Muscle layer of colon (tissue), 2 donors: Measurements from ENCODE around the gene MSH3.

Experiments used
- H3K27ac ChIP-seq: one replicate; pipeline ENCODE4 v1.7.0; 2013; ENCODE audit warnings: low read depth, mild to moderate bottlenecking, low read length, moderate library complexity
- H3K27me3 ChIP-seq, 2 donors: one replicate each; pipeline ENCODE4 v1.7.0; 2013; ENCODE audit warnings: low read length in 2 of 2, mild to moderate bottlenecking in 2 of 2; ENCODE audit not compliant: insufficient read depth in 2 of 2, control insufficient read depth in 1 of 2
- H3K36me3 ChIP-seq: one replicate; pipeline ENCODE4 v1.7.0; 2013; ENCODE audit warnings: mild to moderate bottlenecking, low read length; ENCODE audit not compliant: insufficient read depth
- H3K4me1 ChIP-seq: one replicate; pipeline ENCODE4 v1.7.0; 2013; ENCODE audit warnings: mild to moderate bottlenecking, low read length; ENCODE audit not compliant: insufficient read depth
- H3K4me3 ChIP-seq, 2 donors: one replicate each; pipeline ENCODE4 v1.7.0; 2013; ENCODE audit warnings: low read length in 2 of 2, low read depth in 1 of 2, mild to moderate bottlenecking in 1 of 2, moderate library complexity in 1 of 2
- H3K9ac ChIP-seq: one replicate; pipeline ENCODE4 v1.7.0; 2013; ENCODE audit warnings: low read length
- H3K9me3 ChIP-seq: one replicate; pipeline ENCODE4 v1.7.0; 2013; ENCODE audit warnings: mild to moderate bottlenecking, low read length
- donor health status: abdominal sarcoma.
- donor health status: Adenocarcinoma of cecum.

Gene MSH3

GRCh38 chr5:80707645-80708044 is 53.2 kb downstream of the MSH3 start:
- H3K27ac ChIP-seq, result no peak overlapping the region
- no peak overlapping the region for H3K4me3 ChIP-seq
- H3K9me3 ChIP-seq, result no peaks in the 10 kb centered on the region
- H3K36me3 ChIP-seq, result peaks cover 5% of the 10 kb centered on the region
- H3K4me1 ChIP-seq, result no peaks in the 10 kb centered on the region
- no peak overlapping the region for H3K9ac ChIP-seq
- H3K27me3 ChIP-seq, result no peaks in the 10 kb centered on the region

- H3K4me1 ChIP-seq, result no peaks in the 10 kb centered on the region
- H3K36me3 ChIP-seq, result peaks cover 5% of the 10 kb centered on the region
- H3K9me3 ChIP-seq, result no peaks in the 10 kb centered on the region
- H3K27ac ChIP-seq, result no peak overlapping the region
- H3K9ac ChIP-seq, result no peak overlapping the region
- no peaks in the 10 kb centered on the region for H3K27me3 ChIP-seq
- no peak overlapping the region for H3K4me3 ChIP-seq
These were observed 56.8 kb downstream of the MSH3 start for GRCh38 chr5:80711216-80711615.

- Histone ChIP-seq H3K36me3 (peaks cover 5% of the 10 kb centered on the region), H3K9ac (no peak overlapping the region), H3K27me3 (no peaks in the 10 kb centered on the region), H3K27ac (no peak overlapping the region), H3K4me1 (no peaks in the 10 kb centered on the region), H3K4me3 (no peak overlapping the region), H3K9me3 (no peaks in the 10 kb centered on the region)
These were observed 57.5 kb downstream of the MSH3 start for GRCh38 chr5:80711938-80712337.

- H3K27me3 ChIP-seq, result no peaks in the 10 kb centered on the region
- no peak overlapping the region for H3K9ac ChIP-seq
- no peak overlapping the region for H3K27ac ChIP-seq
- H3K4me1 ChIP-seq, result no peaks in the 10 kb centered on the region
- no peaks in the 10 kb centered on the region for H3K9me3 ChIP-seq
- peaks cover 5% of the 10 kb centered on the region for H3K36me3 ChIP-seq
- H3K4me3 ChIP-seq, result no peak overlapping the region
These were observed 58.5 kb downstream of the MSH3 start for GRCh38 chr5:80712919-80713318.

- no peak overlapping the region for H3K4me3 ChIP-seq
- peaks cover 5% of the 10 kb centered on the region for H3K36me3 ChIP-seq
- H3K9ac ChIP-seq, result no peak overlapping the region
- H3K27me3 ChIP-seq, result no peaks in the 10 kb centered on the region
- no peaks in the 10 kb centered on the region for H3K9me3 ChIP-seq
- H3K4me1 ChIP-seq, result no peaks in the 10 kb centered on the region
- H3K27ac ChIP-seq, result no peak overlapping the region
These were observed 59.2 kb downstream of the MSH3 start for GRCh38 chr5:80713631-80714030.

- Histone ChIP-seq H3K9ac (no peak overlapping the region), H3K27ac (no peak overlapping the region)
These were observed 60.3 kb downstream of the MSH3 start for GRCh38 chr5:80714570-80715298.

GRCh38 chr5:80715887-80716286 is 61.4 kb downstream of the MSH3 start:
- Histone ChIP-seq H3K4me1 (no peaks in the 10 kb centered on the region), H3K27me3 (no peaks in the 10 kb centered on the region), H3K36me3 (peaks cover 5% of the 10 kb centered on the region)

More at GRCh38 chr5:80714570-80715298, 60.3 kb downstream of the MSH3 start:
- Histone ChIP-seq H3K36me3 (peaks cover 5% of the 10 kb centered on the region), H3K27me3 (no peaks in the 10 kb centered on the region), H3K4me3 (no peak overlapping the region), H3K4me1 (no peaks in the 10 kb centered on the region), H3K9me3 (no peaks in the 10 kb centered on the region)

GRCh38 chr5:80720181-80720580 is 65.7 kb downstream of the MSH3 start:
- Histone ChIP-seq H3K4me3 (no peak overlapping the region), H3K4me1 (no peaks in the 10 kb centered on the region), H3K9me3 (no peaks in the 10 kb centered on the region), H3K27me3 (no peaks in the 10 kb centered on the region), H3K36me3 (no peaks in the 10 kb centered on the region), H3K9ac (no peak overlapping the region), H3K27ac (no peak overlapping the region)

More at GRCh38 chr5:80715887-80716286, 61.4 kb downstream of the MSH3 start:
- Histone ChIP-seq H3K27ac (no peak overlapping the region), H3K4me3 (no peak overlapping the region), H3K9me3 (no peaks in the 10 kb centered on the region), H3K9ac (no peak overlapping the region)

GRCh38 chr5:80722916-80723315 is 68.5 kb downstream of the MSH3 start:
- Histone ChIP-seq H3K4me3 (no peak overlapping the region), H3K9me3 (no peaks in the 10 kb centered on the region), H3K36me3 (peaks cover 12% of the 10 kb centered on the region), H3K27me3 (no peaks in the 10 kb centered on the region), H3K4me1 (no peaks in the 10 kb centered on the region), H3K9ac (no peak overlapping the region), H3K27ac (no peak overlapping the region)

GRCh38 chr5:80725446-80725845 is 71.0 kb downstream of the MSH3 start:
- Histone ChIP-seq H3K27me3 (no peaks in the 10 kb centered on the region), H3K4me3 (no peak overlapping the region), H3K9me3 (no peaks in the 10 kb centered on the region), H3K36me3 (peaks cover 15% of the 10 kb centered on the region), H3K4me1 (no peaks in the 10 kb centered on the region), H3K27ac (no peak overlapping the region), H3K9ac (no peak overlapping the region)

- Histone ChIP-seq H3K4me1 (no peaks in the 10 kb centered on the region), H3K27me3 (no peaks in the 10 kb centered on the region), H3K27ac (no peak overlapping the region), H3K4me3 (no peak overlapping the region), H3K9me3 (no peaks in the 10 kb centered on the region), H3K9ac (no peak overlapping the region), H3K36me3 (no peaks in the 10 kb centered on the region)
These were observed 82.3 kb downstream of the MSH3 start for GRCh38 chr5:80736730-80737129.

GRCh38 chr5:80738466-80738865 is 84.0 kb downstream of the MSH3 start:
- Histone ChIP-seq H3K27me3 (no peaks in the 10 kb centered on the region), H3K9me3 (no peaks in the 10 kb centered on the region), H3K27ac (no peak overlapping the region), H3K4me1 (no peaks in the 10 kb centered on the region), H3K9ac (no peak overlapping the region), H3K36me3 (no peaks in the 10 kb centered on the region), H3K4me3 (no peak overlapping the region)
